ENCODE measurements around the gene SERTAD2. TPM values are rescaled to one million over a fixed set of nuclear protein-coding genes. Genes with fewer than 3 reads are reported as not detected.

Gene SERTAD2
- total RNA-seq, 1 experiment from 2014 or later, result 3.5 TPM

DNA sequence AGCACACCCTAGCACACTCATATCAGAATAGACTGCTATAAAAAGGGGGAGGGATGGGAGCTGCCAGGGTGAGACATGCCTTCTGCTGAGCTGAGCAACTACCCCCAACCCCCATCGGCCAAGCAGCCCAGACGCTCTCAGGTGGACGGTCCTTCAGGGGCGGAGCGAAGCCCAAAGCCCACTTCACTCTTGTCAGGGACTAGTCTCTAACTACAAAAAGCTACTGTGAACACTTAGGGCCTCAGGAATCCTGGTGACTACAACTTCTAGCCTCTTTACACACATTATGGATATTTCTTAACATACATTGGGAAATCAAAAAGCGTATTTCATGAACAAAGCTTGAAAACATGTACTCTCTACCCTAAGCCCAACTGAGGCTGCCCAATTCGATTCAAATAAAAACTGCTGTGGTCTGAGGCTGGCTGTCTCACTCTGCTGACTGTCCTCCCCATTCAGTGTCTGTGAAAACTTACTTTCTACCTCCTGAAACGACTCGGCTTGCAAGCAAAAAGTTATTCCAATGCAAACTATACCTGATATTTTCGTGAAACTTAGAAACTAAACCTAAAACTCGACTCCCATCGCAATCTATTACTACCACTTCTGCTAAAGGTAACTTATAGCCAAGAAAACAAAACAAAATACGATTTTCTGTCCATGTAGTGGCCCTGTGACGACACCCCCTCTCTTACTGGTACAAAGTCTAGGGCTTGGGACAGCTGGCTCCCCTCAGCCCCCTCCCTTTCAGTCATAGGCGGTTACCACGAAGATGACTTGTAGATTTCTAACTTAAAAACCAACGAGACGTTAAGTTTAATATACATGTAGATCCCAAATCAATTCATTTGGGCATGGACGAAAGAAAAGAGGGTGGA lies 1.2 kb downstream of the SERTAD2 start:
- DNase-seq (ENCODE audit: low read depth), result peak; percentile 33
- in situ Hi-C loops (cut with HindIII; ENCODE audit: low pct_unique_long_range_greater_than_20kb, low sequenced_read_pairs), result no loop called here

DNA sequence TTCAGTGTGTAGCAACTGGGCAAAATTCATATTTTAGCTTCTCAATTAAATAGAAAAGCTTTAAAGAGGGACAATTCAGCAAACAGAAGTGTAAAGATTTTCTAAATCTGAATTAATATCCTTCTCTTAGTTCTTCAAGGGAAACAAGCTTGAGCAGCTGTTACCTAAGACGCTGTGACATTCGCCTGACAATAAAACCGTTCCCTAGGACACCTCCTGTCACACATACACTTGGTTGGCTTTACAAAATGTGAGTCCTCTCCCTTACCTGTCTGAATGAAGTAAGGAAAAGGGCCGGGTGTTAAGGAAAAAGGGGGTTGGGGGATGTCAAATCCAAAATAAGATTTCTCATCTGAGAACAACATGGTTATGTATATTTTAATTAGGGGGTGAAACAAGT lies 2.1 kb downstream of the SERTAD2 start:
- no peak for DNase-seq (ENCODE audit: low read depth)
- in situ Hi-C loops (cut with HindIII; ENCODE audit: low pct_unique_long_range_greater_than_20kb, low sequenced_read_pairs), result no loop called here

GRCh38 chr2:64650722-64651338 lies 2.9 kb downstream of the SERTAD2 start:
- in situ Hi-C loops (cut with HindIII; ENCODE audit: low pct_unique_long_range_greater_than_20kb, low sequenced_read_pairs), result no loop called here
- DNase-seq (ENCODE audit: low read depth), result no peak

DNA sequence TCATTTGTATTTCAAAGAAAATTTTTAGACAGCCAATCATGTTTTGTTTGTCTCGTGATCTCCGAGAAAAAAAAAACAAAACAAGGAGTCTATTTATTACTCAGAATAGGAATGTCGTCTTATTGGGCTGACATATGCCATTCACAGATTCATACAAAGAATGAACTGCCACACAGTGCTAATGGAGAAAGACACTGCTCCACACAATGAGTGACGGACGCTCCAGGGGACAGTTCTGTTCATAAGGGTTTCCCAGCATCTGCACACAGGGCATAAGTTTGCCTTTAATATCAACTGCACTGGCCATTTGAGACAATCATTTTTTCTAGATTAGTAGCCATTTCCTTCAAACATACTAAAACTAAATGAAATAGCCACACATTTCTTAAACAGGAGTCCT lies 3.4 kb downstream of the SERTAD2 start:
- in situ Hi-C loops (cut with HindIII; ENCODE audit: low pct_unique_long_range_greater_than_20kb, low sequenced_read_pairs), result no loop called here

GRCh38 chr2:64649626-64650025 lies 4.1 kb downstream of the SERTAD2 start:
- no peak for DNase-seq (ENCODE audit: low read depth)
- in situ Hi-C loops (cut with HindIII; ENCODE audit: low pct_unique_long_range_greater_than_20kb, low sequenced_read_pairs), result no loop called here

More for the DNA sequence above, 3.4 kb downstream of the SERTAD2 start:
- DNase-seq (ENCODE audit: low read depth), result no peak

GRCh38 chr2:64649013-64649484 lies 4.7 kb downstream of the SERTAD2 start:
- in situ Hi-C loops (cut with HindIII; ENCODE audit: low pct_unique_long_range_greater_than_20kb, low sequenced_read_pairs), result no loop called here

DNA sequence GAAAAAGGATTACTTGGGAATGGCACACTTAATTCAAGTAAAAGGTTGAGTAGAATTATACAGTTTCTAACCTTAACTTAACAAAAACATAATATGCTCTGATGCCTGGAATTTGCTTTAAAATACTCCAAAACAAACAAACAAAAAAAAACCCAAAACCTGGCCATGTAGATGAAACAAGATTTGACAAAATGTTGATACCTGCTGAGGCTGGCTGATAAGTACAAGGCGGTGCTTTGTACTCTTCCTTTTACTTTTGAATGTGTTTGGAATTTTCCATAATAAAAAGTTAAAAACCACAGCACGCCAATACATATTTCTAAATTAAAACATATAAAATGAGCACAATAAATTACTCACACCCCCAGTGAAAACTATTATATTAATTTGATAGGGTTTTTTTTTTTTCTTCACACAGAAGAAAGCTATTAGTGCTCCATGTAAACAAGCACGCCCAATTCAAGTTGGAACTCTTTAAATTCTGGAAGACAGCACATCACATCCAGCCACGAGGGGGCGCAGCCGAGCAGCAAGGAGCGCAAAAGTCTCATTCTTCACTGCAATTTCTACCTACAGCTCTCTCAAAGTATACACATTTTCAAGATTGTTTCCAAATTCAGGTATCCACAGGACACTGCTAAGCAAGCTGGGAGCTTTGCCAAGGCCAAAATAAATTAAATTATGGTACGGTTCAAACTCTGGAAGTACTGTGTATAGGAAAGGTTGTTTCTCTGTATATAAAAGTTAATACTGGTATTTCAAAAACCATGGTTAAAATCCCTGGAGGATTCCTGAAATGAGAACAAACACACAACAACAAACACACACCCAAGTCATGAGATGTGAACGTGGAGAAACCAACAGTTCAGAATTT lies 7.5 kb downstream of the SERTAD2 start:
- peak; percentile 64 for DNase-seq (ENCODE audit: low read depth)
- in situ Hi-C loops (cut with HindIII; ENCODE audit: low pct_unique_long_range_greater_than_20kb, low sequenced_read_pairs), result no loop called here

More at GRCh38 chr2:64649013-64649484, 4.7 kb downstream of the SERTAD2 start:
- no peak for DNase-seq (ENCODE audit: low read depth)

GRCh38 chr2:64644458-64645382 lies 9.0 kb downstream of the SERTAD2 start:
- in situ Hi-C loops (cut with HindIII; ENCODE audit: low pct_unique_long_range_greater_than_20kb, low sequenced_read_pairs), result no loop called here
- DNase-seq (ENCODE audit: low read depth), result peak; percentile 91

- in situ Hi-C loops (cut with HindIII; ENCODE audit: low pct_unique_long_range_greater_than_20kb, low sequenced_read_pairs), result no loop called here
- DNase-seq (ENCODE audit: low read depth), result no peak
Measured at GRCh38 chr2:64643838-64644457, 9.8 kb downstream of the SERTAD2 start.

DNA sequence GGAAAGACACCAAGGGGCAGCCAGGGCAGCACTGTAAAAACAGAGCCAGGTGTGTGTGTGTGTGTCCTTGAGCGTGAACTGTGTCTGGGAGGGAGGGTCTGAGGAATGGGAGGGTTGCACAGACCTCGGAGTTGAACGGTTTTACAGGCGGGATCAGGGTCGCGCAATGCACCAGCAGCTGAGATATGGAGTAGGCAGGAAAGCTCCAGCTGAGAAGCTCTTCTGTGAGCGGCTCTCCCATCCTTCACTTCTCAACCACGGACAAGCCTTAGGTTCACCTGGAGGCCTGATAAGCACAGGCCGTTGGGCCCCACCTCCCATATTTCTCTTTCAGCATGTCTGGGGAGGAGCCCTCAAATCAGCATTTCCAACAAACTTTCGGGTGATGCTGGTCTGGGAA lies 12.1 kb downstream of the SERTAD2 start:
- in situ Hi-C loops (cut with HindIII; ENCODE audit: low pct_unique_long_range_greater_than_20kb, low sequenced_read_pairs), result no loop called here
- DNase-seq (ENCODE audit: low read depth), result no peak

DNA sequence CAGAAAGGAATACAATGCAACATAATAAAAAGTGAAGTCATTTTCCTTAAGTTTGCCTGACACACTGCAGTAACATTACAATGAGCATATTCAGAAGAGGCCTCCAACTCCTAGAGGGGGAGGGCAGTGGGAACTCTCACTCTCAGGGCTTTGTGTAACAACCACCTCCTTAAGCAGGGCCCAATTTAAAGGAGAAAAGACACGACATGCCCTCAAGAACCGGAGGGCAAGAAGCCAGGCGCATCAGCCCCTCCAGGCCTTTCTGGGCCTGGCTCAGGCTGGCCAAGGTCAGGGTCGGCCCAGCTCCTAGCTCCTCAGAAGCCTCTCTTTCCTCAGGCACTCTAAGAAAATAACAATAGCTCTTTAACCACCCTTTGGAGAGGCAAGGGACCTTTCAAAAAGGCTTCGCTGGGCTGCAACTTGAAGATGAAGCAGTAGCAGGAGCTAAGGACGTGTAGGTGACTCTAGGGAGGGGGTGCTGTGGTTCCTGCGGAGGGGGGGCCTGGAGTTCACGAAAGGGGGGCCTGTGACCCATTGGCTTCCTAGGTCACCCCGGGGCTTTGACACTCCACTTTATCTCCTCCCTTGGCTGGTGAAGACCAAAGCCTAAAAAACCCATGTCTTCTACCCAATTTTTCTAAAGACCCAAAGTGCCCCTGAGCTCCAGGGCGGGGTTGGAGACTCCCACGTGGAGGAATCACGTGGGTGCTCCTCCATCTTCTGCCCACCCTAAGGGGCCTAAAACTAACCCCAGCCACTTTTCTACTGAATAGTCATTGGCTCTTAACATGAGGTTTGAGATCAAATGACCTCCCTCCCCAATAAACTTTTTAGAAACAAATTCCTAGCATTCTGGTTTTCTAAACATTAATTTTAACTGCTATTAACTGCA lies 13.3 kb downstream of the SERTAD2 start:
- in situ Hi-C loops (cut with HindIII; ENCODE audit: low pct_unique_long_range_greater_than_20kb, low sequenced_read_pairs), result no loop called here
- DNase-seq (ENCODE audit: low read depth), result no peak

DNA sequence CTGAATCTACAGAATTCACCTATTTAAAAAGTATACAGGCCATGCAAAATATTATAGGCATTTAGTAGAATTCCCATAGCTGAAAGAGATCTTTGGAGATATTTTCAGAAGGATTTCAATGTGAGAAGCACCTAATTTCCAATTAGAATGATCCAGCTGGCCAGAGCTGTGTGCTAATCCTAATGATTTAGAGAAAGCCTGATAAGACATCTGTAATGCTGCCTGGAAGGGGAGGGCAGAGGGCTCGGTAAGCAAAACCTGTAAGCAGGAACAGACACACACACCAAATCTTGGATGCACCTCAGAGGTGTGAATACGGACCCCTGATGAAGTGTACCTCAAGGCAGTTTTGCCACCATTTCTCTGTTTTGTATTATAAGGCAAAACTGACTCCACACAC lies 14.0 kb downstream of the SERTAD2 start:
- DNase-seq (ENCODE audit: low read depth), result no peak
- in situ Hi-C loops (cut with HindIII; ENCODE audit: low pct_unique_long_range_greater_than_20kb, low sequenced_read_pairs), result no loop called here

DNA sequence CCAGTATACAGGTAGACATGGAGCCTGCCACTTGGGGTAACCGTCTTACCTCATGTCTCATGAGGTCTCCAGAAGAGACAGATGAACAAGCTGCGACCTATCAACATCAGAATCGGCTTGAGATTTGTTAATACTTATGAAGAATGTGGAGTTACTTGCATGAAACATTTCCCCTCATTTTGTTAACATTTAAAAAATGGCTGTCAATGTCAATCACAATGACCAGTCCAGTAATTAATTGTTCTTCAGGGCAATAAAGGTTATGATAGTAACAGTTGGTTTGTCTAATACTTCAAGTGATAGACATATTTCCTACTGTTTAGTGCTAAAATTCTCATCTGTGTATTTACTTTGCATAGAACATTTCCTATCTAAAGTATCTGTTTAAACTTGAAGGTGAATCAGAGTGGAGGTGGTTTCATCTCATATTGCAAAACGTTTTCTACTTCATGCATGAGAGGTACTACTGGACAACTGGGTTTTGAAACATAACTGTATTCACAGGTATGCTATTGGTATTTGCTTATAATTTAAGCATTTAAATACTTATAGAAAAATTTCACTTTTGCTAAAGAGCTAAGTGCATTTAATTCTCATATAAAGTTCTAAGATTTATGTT lies 15.1 kb downstream of the SERTAD2 start:
- in situ Hi-C loops (cut with HindIII; ENCODE audit: low pct_unique_long_range_greater_than_20kb, low sequenced_read_pairs), result no loop called here
- DNase-seq (ENCODE audit: low read depth), result no peak

- in situ Hi-C loops (cut with HindIII; ENCODE audit: low pct_unique_long_range_greater_than_20kb, low sequenced_read_pairs), result no loop called here
- DNase-seq (ENCODE audit: low read depth), result no peak
Measured at GRCh38 chr2:64637931-64638330, 15.8 kb downstream of the SERTAD2 start.

- no peak for DNase-seq (ENCODE audit: low read depth)
- in situ Hi-C loops (cut with HindIII; ENCODE audit: low pct_unique_long_range_greater_than_20kb, low sequenced_read_pairs), result no loop called here
Measured at GRCh38 chr2:64637000-64637635, 16.6 kb downstream of the SERTAD2 start.
